SIG-M5 (cell line): ENCODE results near the gene C11orf58.

ENCODE experiments used
- DNase-seq: peaks from one replicate; lab custom pipeline; 2025; lab: John Stamatoyannopoulos, UW

C11orf58 gene

GRCh38 chr11:16804104-16804947 is 65.9 kb downstream of the C11orf58 start:
- DNase-seq, result no peak

- no peak for DNase-seq
These were observed 67.5 kb downstream of the C11orf58 start for GRCh38 chr11:16805938-16806337.

GRCh38 chr11:16806791-16807190 is 68.3 kb downstream of the C11orf58 start:
- DNase-seq, result no peak

- no peak for DNase-seq
These were observed 68.9 kb downstream of the C11orf58 start for GRCh38 chr11:16807306-16807705.
